Ecto neural progenitor cell (in vitro differentiated cells): ENCODE measurements around the gene MYL7.

Experiments
- DNase-seq: peaks from one replicate; pipeline ENCODE4 v3.0.0-alpha.2; 2018; ENCODE audit warnings: low spot score

MYL7 gene

DNA sequence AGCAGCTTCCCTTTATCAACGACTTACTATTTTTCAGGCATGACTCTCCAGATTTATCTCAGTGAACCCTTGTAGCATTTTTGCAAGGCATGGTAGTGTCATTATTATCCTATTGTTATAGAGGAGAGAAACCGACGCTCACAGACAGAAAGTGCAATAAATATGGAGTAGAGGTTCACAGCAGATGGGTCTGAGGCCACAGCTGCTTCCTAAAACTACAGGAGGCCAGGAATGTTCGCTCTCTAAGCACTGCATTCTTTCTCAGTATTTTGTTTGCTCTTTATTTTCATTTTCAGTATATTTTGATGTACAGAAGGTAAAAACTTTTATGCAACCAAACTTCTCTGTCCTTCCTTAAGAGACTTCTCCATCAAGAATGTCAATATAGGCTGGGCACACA, 41.5 kb downstream of the MYL7 start:
- no peak for DNase-seq

DNA sequence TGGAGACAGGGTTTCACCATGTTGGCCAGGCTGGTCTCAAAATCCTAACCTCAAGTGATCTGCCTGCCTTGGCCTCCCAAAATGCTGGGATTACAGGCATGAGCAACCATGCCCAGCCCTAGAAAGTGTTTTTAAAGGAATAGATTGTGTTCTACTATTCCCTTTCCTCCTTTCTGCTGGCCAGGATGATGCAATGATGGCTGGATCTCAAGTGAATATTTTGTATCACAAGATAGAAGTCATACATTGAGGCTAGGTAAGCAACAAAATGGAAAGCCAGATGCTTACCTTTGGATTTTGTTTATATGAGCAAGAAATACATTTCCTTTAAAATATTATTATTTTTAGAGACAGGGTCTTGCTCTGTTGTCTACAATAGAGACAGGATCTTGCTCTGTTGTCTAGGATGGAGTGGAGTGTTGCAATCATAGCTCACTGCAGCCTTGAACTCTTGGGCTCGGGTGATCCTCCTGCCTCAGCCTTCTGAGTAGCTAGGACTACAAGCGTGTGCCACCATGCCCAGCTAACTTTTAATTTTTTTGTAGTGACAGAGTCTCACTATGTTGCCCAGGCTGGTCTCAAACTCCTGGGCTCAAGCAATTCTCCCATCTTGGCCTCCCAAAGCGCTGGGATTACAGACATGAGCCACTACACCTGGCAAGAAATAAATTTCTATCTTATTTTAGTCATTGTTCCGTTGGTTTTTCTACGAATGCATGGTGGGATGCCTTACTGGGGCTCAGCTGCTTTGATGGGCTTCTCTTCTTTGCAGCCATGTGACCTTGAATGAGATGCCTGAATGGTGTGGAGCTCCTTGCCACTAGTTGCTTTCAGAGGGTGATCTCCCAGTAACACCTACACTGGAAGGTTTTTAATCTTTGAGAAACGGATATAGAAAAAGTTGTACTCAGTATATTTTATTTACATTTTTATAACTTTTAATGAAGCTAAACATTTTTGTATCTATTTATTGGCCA, 42.8 kb downstream of the MYL7 start:
- no peak for DNase-seq

DNA sequence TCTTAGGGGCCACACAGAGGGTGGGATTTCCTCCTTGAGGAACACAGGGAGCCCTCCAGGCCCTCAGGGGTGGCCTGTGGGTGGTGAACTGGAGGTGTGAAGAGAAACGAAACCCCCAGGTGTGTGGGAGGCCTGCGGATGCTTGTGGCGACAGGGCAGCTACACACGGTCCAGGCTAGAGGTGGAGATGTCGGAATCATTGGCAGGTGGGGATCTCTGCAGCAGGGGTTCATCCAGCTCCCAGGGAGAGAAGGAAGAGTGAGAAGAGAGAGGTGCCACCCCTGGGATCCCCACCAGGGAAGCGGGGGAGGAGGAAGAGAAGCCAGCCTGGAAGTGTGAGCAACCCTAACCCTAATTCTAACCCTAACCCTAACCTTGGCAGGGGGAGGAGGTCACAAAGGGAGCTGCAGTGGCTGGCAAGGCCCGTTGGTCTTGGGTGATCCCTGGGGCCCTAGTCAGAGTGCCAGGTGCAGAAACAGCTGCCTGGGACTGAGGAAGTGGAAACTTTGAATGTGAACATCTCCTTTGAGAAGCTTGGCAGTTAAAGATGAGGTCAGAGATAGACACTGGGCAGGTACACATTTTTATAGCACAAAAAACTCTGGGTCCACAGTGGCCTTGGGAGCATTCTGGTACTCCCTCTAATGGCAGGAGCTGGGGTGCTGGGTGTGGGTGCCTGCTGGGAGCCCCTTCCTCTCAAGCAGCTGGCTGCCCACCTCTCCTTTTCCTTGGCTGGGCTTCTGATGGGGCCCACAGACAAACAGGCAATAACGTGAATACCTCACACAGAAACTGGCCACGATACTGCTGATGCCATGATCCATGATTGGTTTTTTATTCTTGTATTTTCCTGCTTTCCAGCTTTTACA, 43.8 kb downstream of the MYL7 start:
- DNase-seq = no peak

DNA sequence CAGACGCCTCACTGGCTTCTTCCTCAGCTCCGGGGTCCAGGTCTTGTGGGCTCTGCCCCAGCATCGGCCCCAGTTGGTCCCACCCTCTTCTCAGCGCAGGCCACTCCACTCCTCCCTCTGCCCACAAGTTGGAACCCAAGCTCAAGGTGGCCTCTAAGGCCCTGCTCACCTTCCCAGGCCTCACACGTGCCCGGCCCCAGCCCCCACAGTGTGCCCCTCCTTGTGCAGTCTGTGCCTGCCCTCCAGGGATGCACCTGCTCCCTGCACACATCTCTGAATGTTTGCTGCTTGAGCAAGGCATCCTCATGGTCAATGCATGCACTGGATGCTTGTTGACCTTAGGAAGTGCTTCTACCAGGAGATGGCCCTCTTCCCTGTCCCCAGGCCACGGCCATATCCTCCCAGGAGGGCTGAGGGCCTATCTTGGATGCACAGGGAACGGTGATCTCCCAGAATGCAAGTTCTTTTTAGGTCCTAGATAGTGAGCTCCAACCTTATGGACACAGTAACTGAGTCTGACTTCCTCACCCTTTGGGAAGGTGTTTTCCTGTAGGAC, 44.7 kb downstream of the MYL7 start:
- no peak for DNase-seq

DNA sequence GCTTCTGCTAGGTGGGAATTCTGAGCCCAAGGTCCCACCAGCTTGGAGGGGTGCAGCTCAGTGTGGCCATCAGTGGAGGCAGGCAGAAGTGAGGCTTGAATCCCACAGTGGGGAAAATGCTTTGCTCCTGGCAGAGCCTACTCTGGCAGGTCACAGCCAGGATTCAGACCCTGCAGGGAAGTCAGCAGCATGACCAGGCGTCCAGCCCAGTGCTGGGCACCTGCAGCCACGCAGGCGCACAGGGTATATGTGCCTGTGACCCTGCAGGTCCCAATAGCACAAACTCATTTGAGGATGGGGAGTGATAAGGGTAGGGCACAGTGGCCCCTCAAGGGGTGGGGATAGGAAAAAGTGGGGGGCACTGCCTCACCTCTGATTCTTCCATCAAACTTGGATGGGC, 45.4 kb downstream of the MYL7 start:
- no peak for DNase-seq

DNA sequence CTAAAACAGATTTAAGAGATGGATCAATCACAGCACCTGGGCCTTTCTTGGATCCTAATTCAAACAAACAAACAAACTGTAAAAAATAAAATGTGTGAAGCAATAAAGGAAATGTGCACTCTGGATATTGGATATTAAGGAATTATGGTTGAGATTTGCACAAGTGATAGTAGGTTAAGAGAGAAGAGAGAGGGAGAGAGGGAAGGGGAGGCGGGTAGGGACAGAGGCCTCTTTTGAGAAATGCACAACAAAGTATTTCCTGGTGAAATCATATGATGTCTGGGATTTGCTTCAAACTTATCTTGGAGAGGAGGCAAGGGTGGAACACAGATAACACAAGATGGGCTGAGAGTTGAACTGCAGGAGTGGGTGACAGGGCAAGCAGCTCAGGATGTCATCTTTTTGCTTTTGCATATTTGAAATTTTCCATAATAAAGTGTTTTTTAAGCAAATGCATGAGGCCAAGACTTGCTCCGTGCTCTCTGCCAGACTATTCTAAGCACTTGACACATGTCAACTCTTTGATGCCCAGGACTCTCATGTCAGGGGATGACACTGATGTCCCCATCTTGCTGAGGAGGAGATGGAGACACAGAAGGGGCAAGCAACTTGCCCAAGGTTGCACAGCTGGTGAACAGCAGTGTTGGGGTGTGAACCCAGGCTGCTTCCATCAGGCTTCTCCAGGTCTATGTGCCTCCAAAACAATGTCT, 46.1 kb downstream of the MYL7 start:
- DNase-seq = no peak

DNA sequence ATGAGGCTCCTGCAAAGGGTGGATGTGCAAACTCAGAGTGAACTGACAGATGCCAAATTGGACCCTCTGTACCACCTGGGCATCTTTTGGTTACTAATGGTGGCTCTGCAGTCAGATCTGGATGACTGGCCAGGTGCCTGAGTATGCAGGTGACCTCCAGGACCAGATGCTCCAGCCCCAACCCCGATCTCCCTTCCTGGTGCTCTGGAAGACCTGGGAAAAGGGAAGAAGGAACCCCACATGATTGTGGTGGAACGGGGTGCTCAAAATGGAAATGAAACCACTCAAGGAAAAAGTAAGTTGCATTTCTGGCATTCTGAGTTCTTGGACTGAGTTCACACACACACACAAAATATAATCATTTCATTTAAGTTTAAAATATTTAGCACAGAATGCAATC, 46.8 kb downstream of the MYL7 start:
- DNase-seq = no peak

DNA sequence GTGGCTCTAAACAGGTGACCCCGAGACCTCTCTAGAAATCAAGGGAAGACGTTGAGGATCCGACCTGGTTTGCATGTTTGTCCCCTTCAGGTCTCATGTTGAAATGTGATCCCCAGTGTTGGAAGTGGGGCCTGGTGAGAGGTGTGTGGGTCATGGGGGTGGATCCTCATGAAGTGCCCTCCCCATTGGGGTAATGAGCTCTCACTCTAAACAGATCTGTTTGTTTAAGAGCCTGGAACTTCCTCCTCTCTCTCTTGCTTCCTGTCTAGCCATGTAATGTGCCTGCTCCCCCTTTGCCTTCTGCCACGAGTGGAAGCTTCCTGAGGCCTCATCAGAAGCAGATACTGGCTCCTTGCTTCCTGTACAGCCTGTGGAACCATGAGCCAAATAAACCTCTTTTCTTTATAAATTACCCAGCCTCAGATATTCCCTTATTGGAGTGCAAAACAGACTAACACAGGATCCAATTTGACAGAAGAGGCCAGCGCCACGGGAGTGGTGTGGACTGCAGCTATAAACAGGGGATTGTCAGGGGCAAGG, 48.0 kb downstream of the MYL7 start:
- DNase-seq = no peak
